ENCODE measurements around the gene TLCD4. TPM values are rescaled to one million over a fixed set of nuclear protein-coding genes. Genes with fewer than 3 reads are reported as not detected.
A peak's percentile ranks its signal among the peaks of the same experiment; 100 is the strongest.

TLCD4 gene
- total RNA-seq, 1 donor from 2014 or later: 35.6 TPM

GRCh38 chr1:95095833-95096217 lies 21.3 kb upstream of the TLCD4 start:
- no peak for DNase-seq (ENCODE audit: low spot score)

- no peak for DNase-seq (ENCODE audit: low spot score)
These were observed 20.8 kb upstream of the TLCD4 start for GRCh38 chr1:95096218-95096841.

- no peak for DNase-seq (ENCODE audit: low spot score)
These were observed 19.7 kb upstream of the TLCD4 start for GRCh38 chr1:95097426-95097825.

GRCh38 chr1:95098196-95098595 lies 19.0 kb upstream of the TLCD4 start:
- no peak for DNase-seq (ENCODE audit: low spot score)

- DNase-seq (ENCODE audit: low spot score): no peak
These were observed 8.4 kb upstream of the TLCD4 start for GRCh38 chr1:95108792-95109191.

DNA sequence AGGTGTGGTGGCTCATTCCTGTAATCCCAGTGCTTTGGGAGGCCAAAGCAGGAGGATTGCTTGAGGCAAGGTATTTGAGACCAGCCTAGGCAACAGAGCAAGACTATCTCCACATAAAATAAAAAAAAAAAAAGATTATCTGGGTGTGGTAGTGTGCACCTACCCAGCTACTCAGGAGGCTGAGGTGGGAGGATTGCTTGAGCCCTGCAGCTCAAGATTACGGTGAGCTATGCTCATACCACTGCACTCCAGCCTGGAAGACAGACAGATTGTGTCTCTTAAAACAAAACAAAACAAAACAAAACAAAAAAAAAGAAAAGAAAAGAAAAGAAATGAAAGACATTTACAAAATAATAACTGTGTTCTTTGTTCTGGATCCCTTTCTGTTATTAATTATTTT lies 6.1 kb upstream of the TLCD4 start:
- no peak for DNase-seq (ENCODE audit: low spot score)

DNA sequence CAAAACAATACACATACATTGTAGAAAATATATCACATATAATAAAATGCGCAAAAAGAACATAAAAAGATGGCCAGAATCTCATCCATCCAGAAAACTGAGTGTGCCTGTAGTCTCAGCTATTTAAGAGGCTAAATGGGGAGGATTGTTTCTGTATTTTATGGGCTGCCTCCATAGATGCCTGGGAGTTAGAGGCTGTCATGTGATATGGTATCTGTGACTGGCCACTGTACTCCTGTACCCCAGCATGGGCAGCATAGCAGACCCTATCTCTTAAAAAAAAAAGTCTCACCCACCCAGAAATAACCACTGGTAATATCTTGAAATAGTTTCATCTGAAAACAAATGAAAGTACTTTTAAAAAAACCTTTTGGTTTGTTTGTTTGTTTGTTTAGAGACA lies 3.5 kb upstream of the TLCD4 start:
- DNase-seq (ENCODE audit: low spot score): no peak

GRCh38 chr1:95115708-95116137 lies 1.4 kb upstream of the TLCD4 start:
- no peak for DNase-seq (ENCODE audit: low spot score)

DNA sequence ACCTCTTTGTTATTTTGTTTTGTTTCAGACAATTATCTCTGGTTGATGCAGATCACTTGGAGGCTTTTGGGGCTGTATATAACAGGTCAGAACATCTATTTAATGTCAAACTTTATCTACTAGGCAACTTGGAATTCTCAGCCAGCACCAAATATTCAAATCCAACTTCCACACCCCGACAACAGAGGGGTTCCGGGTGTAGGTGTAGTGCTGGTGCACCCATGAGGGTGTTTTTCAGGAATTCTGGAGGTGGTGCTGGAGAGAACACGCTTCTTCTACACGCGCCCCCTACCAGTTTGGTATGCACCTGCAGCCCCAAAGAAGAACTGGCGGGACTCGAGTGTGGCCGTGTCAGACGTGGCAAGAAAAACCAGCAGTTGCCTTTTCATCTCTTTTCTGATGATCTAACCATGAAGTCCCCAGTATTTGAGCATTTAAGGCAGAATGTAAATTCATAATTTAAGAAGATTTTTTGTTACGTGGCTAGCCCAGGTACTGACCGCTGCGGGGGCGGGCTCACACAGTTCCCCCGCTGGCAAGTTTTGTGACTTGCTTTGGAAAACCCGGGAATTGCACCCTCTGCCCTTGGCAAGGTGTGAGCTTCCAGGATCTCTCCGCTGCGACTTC lies 462 bp upstream of the TLCD4 start:
- DNase-seq (ENCODE audit: low spot score): peak; percentile 70

DNA sequence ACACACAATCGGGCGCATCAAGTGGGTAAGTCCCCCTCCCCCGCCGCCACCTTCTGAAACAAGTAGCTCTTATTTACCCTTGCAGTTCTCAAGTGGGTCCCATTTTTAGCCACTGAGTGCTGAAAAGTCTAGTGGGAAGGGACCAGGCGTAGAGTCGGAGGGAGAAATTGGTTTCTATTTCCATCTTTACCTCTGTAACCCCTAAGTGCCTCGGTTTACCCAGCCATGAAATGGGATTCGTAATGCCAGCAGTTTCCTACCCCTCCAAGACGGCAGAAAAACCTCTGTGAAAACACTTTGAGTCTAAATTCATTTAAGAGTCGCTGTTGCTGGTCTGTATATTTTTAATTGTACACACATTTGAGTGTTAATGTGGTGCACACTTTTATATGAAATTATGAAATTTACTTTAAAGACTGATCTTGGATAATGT lies 928 bp downstream of the TLCD4 start:
- DNase-seq (ENCODE audit: low spot score): peak; percentile 7

DNA sequence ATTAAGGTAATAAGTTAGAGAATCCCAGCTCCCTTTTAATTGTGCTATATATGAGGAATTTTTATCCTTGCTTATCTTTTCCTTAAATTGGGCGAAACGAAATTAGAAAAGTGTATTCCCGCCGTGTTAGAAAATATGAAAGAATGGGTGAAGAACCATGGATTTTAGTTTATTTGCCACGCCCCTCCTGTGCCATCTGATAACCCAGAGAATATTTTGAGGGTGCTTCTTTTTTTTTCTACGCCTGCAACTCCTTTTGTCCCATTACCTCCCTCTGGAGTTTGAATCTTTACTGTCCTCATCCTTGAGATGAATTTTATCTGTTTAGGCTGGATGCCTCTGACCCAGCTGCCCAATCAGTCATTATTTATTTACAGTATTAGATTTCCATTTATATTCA lies 1.6 kb downstream of the TLCD4 start:
- DNase-seq (ENCODE audit: low spot score): no peak

GRCh38 chr1:95119273-95119672 lies 2.1 kb downstream of the TLCD4 start:
- DNase-seq (ENCODE audit: low spot score): no peak

GRCh38 chr1:95122151-95122697 lies 5.1 kb downstream of the TLCD4 start:
- DNase-seq (ENCODE audit: low spot score): no peak

DNA sequence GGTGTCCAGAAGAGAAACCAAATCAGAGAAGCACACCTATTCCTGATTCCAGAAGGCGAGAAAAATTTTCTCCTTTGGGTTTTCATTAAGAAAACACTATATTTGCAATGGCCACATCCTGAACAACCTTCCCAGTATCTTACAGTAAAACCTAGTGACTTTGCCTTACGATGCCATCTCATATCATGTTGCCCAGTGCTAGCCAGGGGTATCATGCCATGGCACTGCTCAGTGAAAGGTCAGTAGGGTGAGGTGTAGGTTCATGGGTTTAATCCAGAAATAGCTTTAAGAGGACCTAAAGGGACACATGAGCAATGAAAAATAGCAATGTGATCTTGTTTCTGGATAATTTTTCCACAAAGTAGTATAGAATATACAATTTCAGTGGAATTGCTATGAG lies 7.2 kb downstream of the TLCD4 start:
- DNase-seq (ENCODE audit: low spot score): no peak

DNA sequence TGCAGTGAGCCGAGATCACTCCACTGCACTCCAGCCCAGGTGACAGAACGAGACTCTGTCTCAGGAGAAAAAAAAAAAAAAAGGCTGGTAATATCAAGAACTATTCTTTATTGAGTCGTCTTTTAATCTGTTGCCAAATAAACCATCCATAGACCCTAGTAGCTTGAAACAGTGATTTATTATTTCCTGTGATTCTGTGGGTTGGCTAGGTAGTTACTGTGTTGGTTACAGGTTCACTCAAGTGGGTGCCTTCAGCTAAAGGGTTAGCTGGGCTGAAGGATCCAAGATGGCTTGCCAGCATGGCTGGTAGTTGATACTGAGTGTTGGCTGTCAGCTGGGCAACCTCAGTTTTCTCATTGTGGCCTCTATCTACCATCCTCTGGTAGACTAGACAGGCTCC lies 9.2 kb downstream of the TLCD4 start:
- no peak for DNase-seq (ENCODE audit: low spot score)

DNA sequence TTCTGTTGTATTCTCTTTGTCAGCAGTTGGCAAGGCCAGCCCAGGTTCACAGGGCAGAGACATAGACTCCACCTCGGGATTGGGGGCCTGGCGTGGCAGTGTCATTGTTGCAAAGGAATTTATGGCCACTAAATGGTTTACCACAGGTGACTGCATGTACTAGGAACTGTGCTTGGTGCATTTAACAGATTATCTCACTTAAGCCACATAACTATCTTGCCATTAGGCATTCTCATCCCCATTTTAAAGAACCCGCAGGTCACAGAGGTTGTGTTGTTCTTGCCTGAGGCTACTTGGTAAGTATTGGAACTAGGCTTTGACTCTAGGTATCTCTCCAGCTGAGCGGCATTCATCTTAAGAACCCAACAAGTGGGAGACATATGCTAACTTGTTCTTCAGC lies 9.7 kb downstream of the TLCD4 start:
- DNase-seq (ENCODE audit: low spot score): no peak

DNA sequence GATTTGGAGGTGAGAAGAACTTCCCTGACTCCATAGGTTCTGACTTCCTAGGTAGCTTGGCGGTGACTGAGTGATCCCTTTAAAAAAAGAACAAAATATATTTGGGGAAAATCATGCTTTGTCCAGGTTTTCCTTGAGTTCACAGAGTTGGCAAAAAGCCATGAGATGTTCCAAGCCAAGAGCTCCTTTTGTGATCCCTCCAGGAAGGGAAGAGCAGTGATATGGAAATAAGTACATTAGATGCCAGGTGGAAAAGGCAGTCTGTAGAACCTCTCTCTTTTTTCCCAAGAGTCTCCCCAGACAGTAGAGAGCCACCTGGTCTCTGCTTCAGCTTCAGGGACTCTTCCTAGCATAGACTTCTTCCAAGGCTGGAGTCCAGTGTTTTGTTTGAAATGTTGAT lies 10.2 kb downstream of the TLCD4 start:
- no peak for DNase-seq (ENCODE audit: low spot score)

- DNase-seq (ENCODE audit: low spot score): no peak
These were observed 15.6 kb downstream of the TLCD4 start for GRCh38 chr1:95132762-95133161.

GRCh38 chr1:95133687-95134086 lies 16.5 kb downstream of the TLCD4 start:
- DNase-seq (ENCODE audit: low spot score): no peak

- no peak for DNase-seq (ENCODE audit: low spot score)
These were observed 21.1 kb downstream of the TLCD4 start for GRCh38 chr1:95138223-95138622.

GRCh38 chr1:95139039-95139438 lies 21.9 kb downstream of the TLCD4 start:
- no peak for DNase-seq (ENCODE audit: low spot score)

GRCh38 chr1:95140791-95141190 lies 23.6 kb downstream of the TLCD4 start:
- DNase-seq (ENCODE audit: low spot score): no peak

DNA sequence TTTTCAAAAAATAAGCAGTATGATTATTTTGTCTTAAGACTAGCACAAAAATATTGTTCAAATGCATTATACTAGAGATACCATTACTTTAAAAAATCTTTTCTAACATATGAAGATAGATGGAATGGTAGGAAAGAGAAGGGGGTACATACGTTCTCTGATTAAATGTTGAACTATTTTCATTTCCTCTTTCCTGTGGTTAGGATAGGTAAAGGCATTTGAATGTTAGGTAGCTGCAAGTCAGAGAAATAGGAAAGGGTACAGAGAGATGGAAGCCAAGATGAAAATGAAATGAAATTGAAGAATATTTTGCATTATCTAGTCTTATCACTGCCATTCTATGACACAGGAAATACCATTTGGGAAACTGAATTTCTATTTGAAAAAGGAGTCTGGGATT lies 28.3 kb downstream of the TLCD4 start:
- DNase-seq (ENCODE audit: low spot score): no peak

Measured in umbilical cord (tissue), 2 donors.